GM19043 (cell line): Measurements from ENCODE around the gene CSNK2B.

ENCODE experiments used
- ATAC-seq: cut with Tn5 transposase; IDR thresholded peaks from one replicate; pipeline ENCODE4 v1.9.1; 2021; ENCODE audit warnings: low read depth; ENCODE audit not compliant: unreplicated experiment

Gene CSNK2B

GRCh38 chr6:31710523-31711219 is 44.8 kb downstream of the CSNK2B start:
- no peak for ATAC-seq

- no peak for ATAC-seq
These were observed 45.4 kb downstream of the CSNK2B start for GRCh38 chr6:31711233-31711632.

GRCh38 chr6:31712296-31712695 is 46.4 kb downstream of the CSNK2B start:
- no peak for ATAC-seq

- no peak for ATAC-seq
These were observed 47.6 kb downstream of the CSNK2B start for GRCh38 chr6:31713465-31713864.

GRCh38 chr6:31713991-31714684 is 48.3 kb downstream of the CSNK2B start:
- ATAC-seq, result no peak

GRCh38 chr6:31715022-31715958 is 49.4 kb downstream of the CSNK2B start, which contains the start of gene LY6G6D:
LY6G6D (plus strand) TSS chr6:31715348; CDS start chr6:31715356, 8 bp downstream.
- ATAC-seq, result no peak

GRCh38 chr6:31717499-31718222 is 51.8 kb downstream of the CSNK2B start:
- ATAC-seq, result no peak

GRCh38 chr6:31718265-31718664 is 52.4 kb downstream of the CSNK2B start:
- ATAC-seq, result no peak

- no peak for ATAC-seq
These were observed 53.1 kb downstream of the CSNK2B start for GRCh38 chr6:31719001-31719400.
